Purkinje cell (primary cell): ENCODE data around the gene CCDC51. TPM values are rescaled to one million over a fixed set of nuclear protein-coding genes. Genes with fewer than 3 reads are reported as not detected.

ENCODE experiments used
- polyA plus RNA-seq: library from polyadenylated mRNA; unstranded; fragments of >200 nt; fragmentation: Nextera tagmentation; gene quantifications from 2 replicates; pipeline ENCODE4 v1.2.1, GENCODE V29; 2014

Gene CCDC51
- polyA plus RNA-seq, result 8.2 and 14.0 TPM in 2 replicates

GRCh38 chr3:48439820-48440589 lies at the start of gene CCDC51, which contains the start of gene TMA7:
CCDC51 (minus strand) TSS chr3:48440119; CDS start chr3:48435128, 4,991 bp downstream.
TMA7 (plus strand) TSS chr3:48440257; CDS start chr3:48440297, 40 bp downstream.

GRCh38 chr3:48446425-48447193 lies 6.7 kb upstream of the CCDC51 start, which contains the start of gene ATRIP:
ATRIP (plus strand) TSS chr3:48446737; CDS start chr3:48446846, 109 bp downstream.

GRCh38 chr3:48429960-48430707 lies 9.8 kb downstream of the CCDC51 start, which contains the start of gene PLXNB1:
PLXNB1 (minus strand) TSS chr3:48430086; CDS start chr3:48424611, 5,475 bp downstream.

Other genes with a start within 250 kb of the CCDC51 start
- not detected in 2 replicates for gene CAMP, start 216.6 kb downstream of the CCDC51 start, polyA plus RNA-seq
- 1.8 and 3.5 TPM in 2 replicates for gene ZNF589, start 199.0 kb downstream of the CCDC51 start, polyA plus RNA-seq
- gene NME6, start 138.8 kb downstream of the CCDC51 start, polyA plus RNA-seq, result 4.5 and 9.0 TPM in 2 replicates
- not detected in 2 replicates for gene SPINK8, start 106.5 kb downstream of the CCDC51 start, polyA plus RNA-seq
- gene FBXW12, start 67.9 kb downstream of the CCDC51 start, polyA plus RNA-seq, result 0.17 TPM in 1 of 2 replicates, not detected in the other
- gene PLXNB1, start 10.0 kb downstream of the CCDC51 start, polyA plus RNA-seq, result 3.9 and 5.4 TPM in 2 replicates
- gene TMA7, start 138 bp upstream of the CCDC51 start, polyA plus RNA-seq, result 1,236 and 1,273 TPM in 2 replicates
- 0.77 TPM in 1 of 2 replicates, not detected in the other for gene ATRIP, start 6.6 kb upstream of the CCDC51 start, polyA plus RNA-seq
- gene SHISA5, start 64.1 kb upstream of the CCDC51 start, polyA plus RNA-seq, result 28.2 and 29.0 TPM in 2 replicates
- gene PFKFB4, start 116.7 kb upstream of the CCDC51 start, polyA plus RNA-seq, result 0.43 and 2.6 TPM in 2 replicates
- not detected in 2 replicates for gene UCN2, start 123.7 kb upstream of the CCDC51 start, polyA plus RNA-seq
- 2.1 and 3.4 TPM in 2 replicates for gene COL7A1, start 155.2 kb upstream of the CCDC51 start, polyA plus RNA-seq
- gene UQCRC1, start 169.5 kb upstream of the CCDC51 start, polyA plus RNA-seq, result 184 and 241 TPM in 2 replicates
- not detected in 2 replicates for gene TMEM89, start 181.7 kb upstream of the CCDC51 start, polyA plus RNA-seq
- gene SLC26A6, start 195.3 kb upstream of the CCDC51 start, polyA plus RNA-seq, result not detected in 2 replicates
- gene CELSR3, start 222.8 kb upstream of the CCDC51 start, polyA plus RNA-seq, result 0.59 and 1.1 TPM in 2 replicates
- gene NCKIPSD, start 245.8 kb upstream of the CCDC51 start, polyA plus RNA-seq, result 8.5 and 10.9 TPM in 2 replicates